Upper lobe of left lung (tissue), 6 donors: ENCODE measurements around the gene GIMAP2. TPM values are rescaled to one million over a fixed set of nuclear protein-coding genes. Genes with fewer than 3 reads are reported as not detected.

Experiments used
- ATAC-seq, 2 donors: fragments of 200-7000 bp; cut with Tn5 transposase; one replicate each; pipeline ENCODE4 v1.9.1; 2022; ENCODE audit warnings: mild to moderate bottlenecking in 2 of 2, moderate library complexity in 2 of 2; ENCODE audit not compliant: low FRiP score in 2 of 2
- DNase-seq, 2 donors: peaks; one replicate each; pipeline ENCODE4 v3.0.0-alpha.2; 2019 to 2020
- H3K27ac ChIP-seq, 4 donors: fragments of 200-600 bp; sonication (generic); one replicate each; pipeline ENCODE4 v1.5.1; 2016 to 2019
- H3K27me3 ChIP-seq, 4 donors: fragments of 200-600 bp; sonication (generic); one replicate each; pipeline ENCODE4 v1.5.1; 2017 to 2019
- H3K36me3 ChIP-seq, 4 donors: fragments of 200-600 bp; sonication (generic); one replicate each; pipeline ENCODE4 v1.5.1; 2016 to 2019
- H3K4me1 ChIP-seq, 4 donors: fragments of 200-600 bp; sonication (generic); one replicate each; pipeline ENCODE4 v1.5.1; 2018 to 2019
- H3K4me3 ChIP-seq, 4 donors: fragments of 200-600 bp; sonication (generic); one replicate each; pipeline ENCODE4 v1.5.1; 2017 to 2019; ENCODE audit warnings: mild to moderate bottlenecking in 2 of 4, moderate library complexity in 1 of 4
- H3K9me3 ChIP-seq, 4 donors: fragments of 200-600 bp; sonication (generic); one replicate each; pipeline ENCODE4 v1.5.1; 2018 to 2019
- CTCF ChIP-seq, 6 experiments: fragments of 450-650 bp in 4 of 6; fragments of 200-600 bp in 2 of 6; sonication (generic) in 2 of 6; IDR thresholded peaks; one replicate each; pipeline ENCODE4 v1.5.1; 2016 to 2019; ENCODE audit warnings: antibody characterized with exemption in 6 of 6
- EP300 ChIP-seq, 4 donors: sonication (generic); formaldehyde crosslinking; IDR thresholded peaks; one replicate each; pipeline ENCODE4 v1.5.1; 2017; ENCODE audit warnings: antibody characterized with exemption in 4 of 4, control low read depth in 2 of 4
- POLR2A ChIP-seq, 4 donors: fragments of 450-650 bp; IDR thresholded peaks; one replicate each; pipeline ENCODE4 v1.5.1; 2016 to 2017; ENCODE audit warnings: antibody characterized with exemption in 4 of 4, mild to moderate bottlenecking in 2 of 4
- POLR2AphosphoS5 ChIP-seq, 2 donors: sonication (generic); formaldehyde crosslinking; IDR thresholded peaks; one replicate each; pipeline ENCODE4 v1.5.1; 2017; ENCODE audit warnings: antibody characterized with exemption in 2 of 2
- WGBS, 2 donors: methylation state at CpG; one replicate each; pipeline ENCODE4 v1.1.5; 2017 to 2018; 5-methylcytosine and 5-hydroxymethylcytosine counted together
- total RNA-seq, 6 donors: library from RNA; depleted of rRNA in 4 of 6; stranded (reverse); fragments of >200 nt in 4 of 6; gene quantifications; one replicate each; pipeline versions ENCODE4 v1.1.0 to v1.2.1, GENCODE V29; 2016 to 2021
- donor health status: DM: no; HTN: no; CAD: no; lungs with moderate emphysema.
- donor health status: DM: no; HTN: yes; CAD: no; lungs with severe emphysema.

Gene GIMAP2
- total RNA-seq, 6 donors from 2014 or later: 15.5 to 34.0 (median 23.0) TPM

- DNase-seq (no peak), ATAC-seq (no peak)
- no peak overlapping the region for H3K4me3 ChIP-seq
- H3K27me3 ChIP-seq: no peaks in the 10 kb centered on the region
- H3K36me3 ChIP-seq: peaks cover 0 to 12% (median 1%) of the 10 kb centered on the region in 4 donors
- peaks cover 0 to 12% (median 8%) of the 10 kb centered on the region in 4 donors for H3K9me3 ChIP-seq
- WGBS, 2 donors: 74 to 84% methylated on average over 3 of the region's 3 CpGs
- peaks cover 2 to 6% (median 4%) of the 10 kb centered on the region in 4 donors for H3K4me1 ChIP-seq
- TF ChIP-seq EP300 (IDR thresholded peaks at IDR 0.05): no peak
- no peak for TF ChIP-seq POLR2A (IDR thresholded peaks at IDR 0.05)
- TF ChIP-seq POLR2AphosphoS5 (IDR thresholded peaks at IDR 0.05): no peak
- TF ChIP-seq CTCF (IDR thresholded peaks at IDR 0.05): no peak
- no peak overlapping the region for H3K27ac ChIP-seq
Measured at GRCh38 chr7:150727381-150727780, 41.9 kb downstream of the GIMAP2 start.

- ATAC-seq (no peak), DNase-seq (no peak)
- Histone ChIP-seq H3K27ac (no peak overlapping the region), H3K27me3 (no peaks in the 10 kb centered on the region), H3K4me1 (no peaks in the 10 kb centered on the region), H3K4me3 (no peak overlapping the region), H3K9me3 (peaks cover 0 to 12% (median 8%) of the 10 kb centered on the region in 4 donors), H3K36me3 (peaks cover 0 to 7% (median 1%) of the 10 kb centered on the region in 4 donors)
- TF ChIP-seq CTCF (IDR thresholded peaks at IDR 0.05) (no peak), EP300 (IDR thresholded peaks at IDR 0.05) (no peak)
Measured at GRCh38 chr7:150728011-150728410, 42.5 kb downstream of the GIMAP2 start.

DNA sequence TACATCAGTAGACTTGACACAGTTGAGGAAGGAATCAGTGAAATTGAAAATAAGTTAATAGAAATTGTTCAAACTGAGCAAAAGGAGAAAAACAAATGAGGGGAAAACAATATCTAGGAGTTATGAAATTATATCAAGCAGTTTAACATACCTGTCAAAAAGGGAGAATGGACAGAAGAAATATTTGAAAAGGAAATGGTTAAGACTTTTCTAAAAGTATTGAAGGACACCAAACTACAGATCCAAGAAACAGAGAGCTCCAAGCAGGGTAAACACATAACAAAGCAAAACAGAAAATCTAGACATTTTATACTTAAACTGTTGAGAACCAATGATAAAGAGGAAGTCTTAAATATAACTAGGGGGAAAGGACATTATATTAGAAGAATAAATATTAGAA lies 43.1 kb downstream of the GIMAP2 start:
- Histone ChIP-seq H3K4me1 (no peaks in the 10 kb centered on the region), H3K27ac (no peak overlapping the region), H3K27me3 (no peaks in the 10 kb centered on the region), H3K4me3 (no peak overlapping the region), H3K9me3 (peaks cover 0 to 12% (median 8%) of the 10 kb centered on the region in 4 donors), H3K36me3 (peaks cover 0 to 7% (median 1%) of the 10 kb centered on the region in 4 donors)
- TF ChIP-seq POLR2AphosphoS5 (IDR thresholded peaks at IDR 0.05) (no peak), EP300 (IDR thresholded peaks at IDR 0.05) (no peak), CTCF (IDR thresholded peaks at IDR 0.05) (no peak), POLR2A (IDR thresholded peaks at IDR 0.05) (no peak)
- DNase-seq (no peak), ATAC-seq (no peak)

DNA sequence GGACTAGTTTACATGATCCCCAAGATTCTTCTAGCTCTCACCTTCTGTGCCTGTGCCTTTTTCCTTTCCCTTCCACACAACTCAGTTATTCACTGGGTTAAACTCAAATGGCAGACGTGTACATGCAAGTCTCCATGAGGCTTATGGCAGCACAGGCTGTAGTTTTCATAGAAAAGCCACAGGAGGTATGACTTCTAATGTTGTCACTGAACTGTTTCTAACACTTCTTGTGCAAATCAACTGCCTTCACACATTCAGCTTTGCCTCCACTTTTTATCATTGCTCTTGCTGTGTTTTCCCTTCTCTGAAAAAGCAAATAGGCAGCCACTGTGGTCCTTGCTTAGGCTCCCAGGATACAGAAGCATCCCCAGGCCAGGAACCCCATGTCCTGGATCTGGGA lies 46.4 kb downstream of the GIMAP2 start:
- Histone ChIP-seq H3K27me3 (no peaks in the 10 kb centered on the region), H3K4me1 (peaks cover under 1 to 7% (median 4%) of the 10 kb centered on the region in 4 donors), H3K36me3 (no peaks in the 10 kb centered on the region), H3K27ac (peak overlapping the region in 1 of 4 donors; percentile 27), H3K4me3 (no peak overlapping the region), H3K9me3 (peaks cover 0 to 12% (median 8%) of the 10 kb centered on the region in 4 donors)
- no peak for ATAC-seq
- 54 to 55% methylated on average over 1 of the region's 1 CpG for WGBS, 2 donors
- no peak for DNase-seq
- TF ChIP-seq POLR2A (IDR thresholded peaks at IDR 0.05) (no peak), POLR2AphosphoS5 (IDR thresholded peaks at IDR 0.05) (no peak), CTCF (IDR thresholded peaks at IDR 0.05) (no peak), EP300 (IDR thresholded peaks at IDR 0.05) (no peak)

GRCh38 chr7:150732786-150733481 lies 47.4 kb downstream of the GIMAP2 start:
- Histone ChIP-seq H3K4me1 (peaks cover 2 to 7% (median 6%) of the 10 kb centered on the region in 4 donors), H3K27me3 (no peaks in the 10 kb centered on the region), H3K4me3 (no peak overlapping the region), H3K36me3 (no peaks in the 10 kb centered on the region), H3K27ac (peak overlapping the region in 1 of 4 donors; percentile 21), H3K9me3 (peaks cover 0 to 7% (median 5%) of the 10 kb centered on the region in 4 donors)
- no peak for TF ChIP-seq EP300 (IDR thresholded peaks at IDR 0.05)
- no peak for TF ChIP-seq POLR2A (IDR thresholded peaks at IDR 0.05)
- no peak for TF ChIP-seq CTCF (IDR thresholded peaks at IDR 0.05)
- no peak for TF ChIP-seq POLR2AphosphoS5 (IDR thresholded peaks at IDR 0.05)
- DNase-seq (no peak), ATAC-seq (no peak)
- WGBS, 2 donors: 70 to 72% methylated on average over 5 of the region's 5 CpGs
